Adrenal gland (tissue), 12 donors: ENCODE measurements around the gene TBC1D1. TPM values are rescaled to one million over a fixed set of nuclear protein-coding genes. Genes with fewer than 3 reads are reported as not detected.

ENCODE experiments used
- DNase-seq, 7 donors: peaks; one replicate each; pipeline ENCODE4 v3.0.0-alpha.2; 2019 to 2020
- H3K27ac ChIP-seq, 5 donors: fragments of 200-600 bp; sonication (generic) in 4 of 5; 1 replicate in 3 of 5; 2 replicates in 2 of 5; pipeline versions ENCODE4 v1.5.1 to v1.8.0; 2016 to 2020; ENCODE audit warnings: mild to moderate bottlenecking in 1 of 5
- H3K27me3 ChIP-seq: fragments of 200-600 bp; 2 replicates; pipeline ENCODE4 v1.8.0; 2021
- H3K36me3 ChIP-seq, 2 donors: fragments of 200-600 bp; replicated peaks in 1 of 2; 1 replicate in 1 of 2; 2 replicates in 1 of 2; pipeline versions ENCODE4 v1.5.1 to v1.8.0; 2018 to 2022
- H3K4me1 ChIP-seq, 2 donors: fragments of 200-600 bp; replicated peaks in 1 of 2; 1 replicate in 1 of 2; 2 replicates in 1 of 2; pipeline versions ENCODE4 v1.5.1 to v1.8.0; 2018 to 2021
- H3K4me3 ChIP-seq, 4 donors: fragments of 200-600 bp; sonication (generic) in 3 of 4; one replicate each; pipeline ENCODE4 v1.5.1; 2016 to 2018
- H3K9me3 ChIP-seq, 3 donors: fragments of 200-600 bp; sonication (generic) in 1 of 3; replicated peaks in 1 of 3; 1 replicate in 2 of 3; 2 replicates in 1 of 3; pipeline versions ENCODE4 v1.5.1 to v1.8.0; 2016 to 2021
- POLR2A ChIP-seq, 2 donors: fragments of 450-650 bp; IDR thresholded peaks; one replicate each; pipeline ENCODE4 v1.6.1; 2017; ENCODE audit warnings: antibody characterized with exemption in 2 of 2, mild to moderate bottlenecking in 2 of 2, moderate library complexity in 1 of 2
- WGBS, 4 donors: extraction: QIAGEN DNeasy Blood & Tissue Kit in 2 of 4; methylation state at CpG; one replicate each; pipeline versions ENCODE4 v1.1.5 to v1.1.7; 2013 to 2017; 5-methylcytosine and 5-hydroxymethylcytosine counted together
- intact Hi-C, 2 donors: fragments of 100-400 bp; cut with DNase I; formaldehyde crosslinking; loops; one replicate each; pipeline versions ENCODE4 v1.14.1 to v1.15.0; 2022 to 2023
- polyA plus RNA-seq, 3 donors: library from polyadenylated mRNA; stranded (reverse); fragments of 200-250 nt in 2 of 3; fragments of 350-450 nt in 1 of 3; fragmentation: Illumina TruSeq in 1 of 3; extraction: RNeasy Lipid Tissue Mini Kit (QIAGEN cat#74804) in 1 of 3; gene quantifications; one replicate each; pipeline ENCODE4 v1.2.3, GENCODE V29; 2013 to 2014
- total RNA-seq, 9 donors: library from RNA; depleted of rRNA in 4 of 9; stranded (reverse); fragments of >200 nt in 4 of 9; fragments of 120-200 nt in 1 of 9; fragmentation: NEBNext Ultra II Directional in 1 of 9; extraction: Animal tissue kit (Norgen Biotek cat#: 25700) in 1 of 9; gene quantifications; one replicate each; pipeline versions ENCODE4 v1.1.0 to v1.2.4, GENCODE V29; 2013 to 2023
- TF ChIP-seq, protein P1 (sequence below), 6 experiments: fragments of 450-650 bp in 4 of 6; fragments of 200-600 bp in 2 of 6; sonication (generic) in 1 of 6; IDR thresholded peaks; 1 replicate in 5 of 6; 2 replicates in 1 of 6; pipeline versions ENCODE4 v1.5.1 to v1.8.0; 2016 to 2021; ENCODE audit warnings: antibody characterized with exemption in 6 of 6, mild to moderate bottlenecking in 2 of 6, moderate library complexity in 1 of 6
- donor health status: healthy with polysubstance abuse.
- donor health status: Bipolar disorder and iron deficiency.
- donor health status: DM: yes; HTN: yes; CAD: no.
- donor health status: DM: no; HTN: no; CAD: no.
- donor health status: DM: no; HTN: no; CAD: no.
- donor health status: DM: yes; HTN: yes; CAD: no.

TBC1D1 gene
- total and polyA plus RNA-seq, 12 donors: 16.3 to 77.3 (median 25.7) TPM

DNA sequence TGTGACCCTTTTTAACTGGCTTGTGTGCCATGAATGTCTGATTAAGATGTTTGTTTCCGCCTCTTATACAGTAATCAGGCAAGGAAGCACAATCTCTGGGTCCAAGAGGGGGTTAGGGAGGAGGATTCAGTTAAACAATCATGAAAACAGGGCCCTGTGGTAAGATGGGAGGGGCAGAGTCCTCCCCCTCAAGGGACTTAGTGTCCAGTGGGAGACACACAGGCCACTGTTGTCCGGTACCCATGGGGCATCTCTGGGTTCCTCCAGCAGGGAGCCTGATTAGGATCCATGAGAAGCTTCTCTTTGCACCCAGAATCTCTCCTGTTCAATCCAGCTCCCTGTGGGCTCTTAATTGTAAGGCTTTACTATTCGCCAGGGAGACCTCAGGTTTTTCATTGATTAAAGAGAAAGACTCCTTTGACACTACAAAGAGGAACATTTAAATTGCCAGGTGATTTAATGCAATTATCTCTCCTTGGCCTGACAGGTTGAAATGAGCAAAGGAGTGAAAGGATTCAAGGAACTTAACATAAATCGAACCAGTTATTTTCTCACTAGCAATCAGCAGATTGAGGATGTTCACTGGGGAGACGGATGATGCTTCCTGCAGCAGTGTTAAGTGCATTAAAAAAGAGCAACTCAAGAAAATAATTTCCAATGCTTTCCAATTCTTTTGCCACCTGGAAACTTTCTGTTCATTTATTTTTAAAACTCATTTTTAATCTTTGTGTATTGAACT, 294.7 kb downstream of the TBC1D1 start:
- Histone ChIP-seq H3K27ac (no peak overlapping the region), H3K4me1 (peaks cover 0 to 2% of the 10 kb centered on the region in 2 donors), H3K36me3 (no peaks in the 10 kb centered on the region), H3K9me3 (no peaks in the 10 kb centered on the region), H3K4me3 (no peak overlapping the region), H3K27me3 (no peaks in the 10 kb centered on the region)
- no peak for DNase-seq
- 75 to 92% (median 81%) methylated on average over 5 of the region's 5 CpGs for WGBS, 4 donors
- TF ChIP-seq POLR2A (IDR thresholded peaks at IDR 0.05): no peak
- TF ChIP-seq, protein P1, sequence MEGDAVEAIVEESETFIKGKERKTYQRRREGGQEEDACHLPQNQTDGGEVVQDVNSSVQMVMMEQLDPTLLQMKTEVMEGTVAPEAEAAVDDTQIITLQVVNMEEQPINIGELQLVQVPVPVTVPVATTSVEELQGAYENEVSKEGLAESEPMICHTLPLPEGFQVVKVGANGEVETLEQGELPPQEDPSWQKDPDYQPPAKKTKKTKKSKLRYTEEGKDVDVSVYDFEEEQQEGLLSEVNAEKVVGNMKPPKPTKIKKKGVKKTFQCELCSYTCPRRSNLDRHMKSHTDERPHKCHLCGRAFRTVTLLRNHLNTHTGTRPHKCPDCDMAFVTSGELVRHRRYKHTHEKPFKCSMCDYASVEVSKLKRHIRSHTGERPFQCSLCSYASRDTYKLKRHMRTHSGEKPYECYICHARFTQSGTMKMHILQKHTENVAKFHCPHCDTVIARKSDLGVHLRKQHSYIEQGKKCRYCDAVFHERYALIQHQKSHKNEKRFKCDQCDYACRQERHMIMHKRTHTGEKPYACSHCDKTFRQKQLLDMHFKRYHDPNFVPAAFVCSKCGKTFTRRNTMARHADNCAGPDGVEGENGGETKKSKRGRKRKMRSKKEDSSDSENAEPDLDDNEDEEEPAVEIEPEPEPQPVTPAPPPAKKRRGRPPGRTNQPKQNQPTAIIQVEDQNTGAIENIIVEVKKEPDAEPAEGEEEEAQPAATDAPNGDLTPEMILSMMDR (IDR thresholded peaks at IDR 0.05): no peak
- intact Hi-C loops: loop anchor here (5.0 to 10.0 kb wide), 2 partner anchors 127 to 129 kb away; no protein-coding TSS in a partner anchor

DNA sequence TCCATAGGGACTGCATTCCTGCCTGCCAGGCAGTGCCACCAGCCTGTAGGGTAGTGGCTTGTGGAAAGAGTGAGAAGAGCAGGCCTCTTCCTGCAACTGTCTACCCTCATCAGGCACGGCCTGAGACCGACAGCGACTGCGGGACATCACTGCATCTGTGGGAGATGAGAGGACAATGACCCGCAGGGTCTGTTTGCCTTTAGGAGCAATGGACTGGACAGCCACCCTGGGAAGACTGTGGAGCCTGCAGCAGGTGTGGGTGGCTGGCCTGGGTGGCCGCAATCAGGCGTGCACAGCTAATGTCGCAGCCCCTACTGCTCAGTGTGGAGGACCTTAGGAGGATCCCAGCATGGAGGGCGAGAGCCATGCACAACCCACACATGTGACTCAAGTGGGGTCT, 297.3 kb downstream of the TBC1D1 start:
- intact Hi-C loops: loop anchor here (5.0 to 10.0 kb wide), 2 partner anchors 124 to 127 kb away; no protein-coding TSS in a partner anchor
- TF ChIP-seq, protein P1 (IDR thresholded peaks at IDR 0.05): no peak
- no peak for TF ChIP-seq POLR2A (IDR thresholded peaks at IDR 0.05)
- peaks cover 6 to 9% of the 10 kb centered on the region in 2 donors for H3K4me1 ChIP-seq
- no peaks in the 10 kb centered on the region for H3K9me3 ChIP-seq
- H3K27me3 ChIP-seq: no peaks in the 10 kb centered on the region
- WGBS, 4 donors: 75 to 97% (median 89%) methylated on average over 6 to 9 of the region's 9 CpGs
- no peak for DNase-seq
- H3K4me3 ChIP-seq: no peak overlapping the region
- no peak overlapping the region for H3K27ac ChIP-seq
- no peaks in the 10 kb centered on the region for H3K36me3 ChIP-seq

DNA sequence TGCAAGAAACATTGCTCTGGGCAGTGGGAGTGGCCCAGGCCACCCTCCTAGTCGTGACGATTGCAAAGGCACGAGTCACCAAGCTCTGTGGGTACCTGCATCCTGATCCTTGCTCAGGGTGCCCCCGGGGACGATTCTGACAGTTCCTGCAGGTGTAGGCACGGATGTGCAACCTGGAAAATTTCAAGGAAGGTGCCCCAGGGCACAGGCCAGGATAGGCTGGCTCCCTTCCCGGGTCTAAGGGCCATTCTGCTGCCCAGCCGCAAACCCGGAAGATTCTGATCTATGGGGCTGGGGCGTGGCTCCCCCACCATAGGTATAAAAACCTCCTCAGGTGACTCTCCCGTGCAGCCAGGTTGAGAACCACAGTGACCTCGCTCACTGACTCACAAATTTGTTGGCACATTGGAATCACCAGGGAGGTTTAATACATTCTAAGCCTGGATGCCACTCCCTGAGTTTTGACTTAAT, 297.8 kb downstream of the TBC1D1 start:
- Histone ChIP-seq H3K4me3 (no peak overlapping the region), H3K36me3 (no peaks in the 10 kb centered on the region), H3K27ac (no peak overlapping the region), H3K4me1 (peaks cover 6 to 9% of the 10 kb centered on the region in 2 donors), H3K27me3 (no peaks in the 10 kb centered on the region), H3K9me3 (no peaks in the 10 kb centered on the region)
- intact Hi-C loops: loop anchor here (5.0 to 10.0 kb wide), 2 partner anchors 124 to 126 kb away; no protein-coding TSS in a partner anchor
- no peak for TF ChIP-seq POLR2A (IDR thresholded peaks at IDR 0.05)
- TF ChIP-seq, protein P1 (IDR thresholded peaks at IDR 0.05): no peak
- DNase-seq: no peak
- WGBS, 4 donors: 72 to 90% (median 83%) methylated on average over 5 to 12 of the region's 12 CpGs

Other genes starting within 250 kb of the TBC1D1 start
- gene RELL1, start 204.7 kb upstream of the TBC1D1 start, total RNA-seq: 10 to 100 TPM in 7 of 9 donors, 1 to 10 TPM in 2; 6.3 to 27.0 (median 16.9) TPM
- gene RELL1, start 204.7 kb upstream of the TBC1D1 start, polyA plus RNA-seq: 1 to 10 TPM in 1 of 3 donors, under 1 TPM in 2; 0.44 to 1.3 (median 0.97) TPM
- 10 to 100 TPM; 13.3 to 59.2 (median 34.8) TPM for gene PGM2, start 64.4 kb upstream of the TBC1D1 start, total RNA-seq
- gene PGM2, start 64.4 kb upstream of the TBC1D1 start, polyA plus RNA-seq: 10 to 100 TPM in 1 of 3 donors, 1 to 10 TPM in 2; 6.8 to 26.5 (median 7.4) TPM
- gene PTTG2, start 69.3 kb downstream of the TBC1D1 start, total RNA-seq: 1 to 10 TPM in 1 of 9 donors, under 1 TPM in 3, not detected in 5; 0.22 to 1.2 (median 0.33) TPM
- gene PTTG2, start 69.3 kb downstream of the TBC1D1 start, polyA plus RNA-seq: under 1 TPM in 1 of 3 donors, not detected in 2; 0.13 TPM